Measurements from ENCODE around the gene SOX18. TPM values are rescaled to one million over a fixed set of nuclear protein-coding genes. Genes with fewer than 3 reads are reported as not detected.

Gene SOX18
- total RNA-seq, result 1 to 10 TPM; 2.3 to 2.8 TPM
- polyA plus RNA-seq (2013, experiment 1 of 2), result 0.57 TPM
- 0.95 TPM for polyA plus RNA-seq (2013, experiment 2 of 2)
- long read RNA-seq, experiment 1, partial matches to known transcripts, result 0 of 2 reads
- long read RNA-seq, experiment 1, other reads (novel, unspliced or antisense), result 1 of 2 reads
- long read RNA-seq, experiment 2, transcript SOX18-201 (2 exons, 1,864 nt), result major isoform, 9 of 9 reads
- long read RNA-seq, experiment 2, partial matches to known transcripts, result 0 of 9 reads
- long read RNA-seq, experiment 2, other reads (novel, unspliced or antisense), result 0 of 9 reads
- long read RNA-seq, experiment 3, result 0 reads
- long read RNA-seq, experiment 4, result 0 reads

DNA sequence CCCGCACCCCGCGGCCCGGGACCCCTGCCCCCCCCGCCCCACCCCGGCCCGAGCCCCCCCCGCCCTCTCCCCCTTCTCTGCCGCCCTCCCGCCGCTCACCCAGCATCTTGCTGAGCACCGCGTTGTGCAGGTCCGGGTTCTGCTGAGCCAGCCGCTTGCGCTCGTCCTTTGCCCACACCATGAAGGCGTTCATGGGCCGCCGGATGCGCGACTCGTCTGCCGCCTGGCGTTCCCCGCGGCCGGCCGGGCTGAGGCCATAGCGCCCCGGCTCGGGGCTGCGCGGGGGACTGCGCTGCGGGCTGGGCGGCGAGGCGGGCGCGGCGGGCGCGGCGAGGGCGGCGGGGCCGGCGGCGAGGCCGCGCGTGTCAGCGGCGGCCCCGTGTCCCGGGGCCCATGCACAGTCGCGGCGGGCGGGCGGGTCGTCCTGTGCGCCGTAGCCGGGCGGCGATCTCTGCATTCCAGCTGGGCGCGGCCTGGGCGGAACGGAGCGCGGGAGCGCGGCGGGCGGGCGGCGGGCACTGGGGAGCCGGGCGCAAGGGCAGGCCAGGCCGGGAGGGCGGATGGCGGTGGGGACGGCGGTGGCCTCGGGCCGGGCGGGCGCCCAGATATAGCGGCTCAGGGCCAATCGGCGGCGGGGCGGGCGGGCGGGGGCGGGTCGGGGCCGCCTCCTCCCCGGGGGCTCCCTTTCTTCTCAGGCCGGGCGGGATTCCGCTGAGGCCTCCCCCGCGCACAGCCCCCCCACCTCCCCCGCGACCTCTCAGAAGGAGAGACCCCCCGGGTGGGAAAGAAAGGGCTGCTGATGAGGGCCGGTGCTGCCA lies at the start of gene SOX18:
Gene SOX18, minus strand, starts transcription at position 580 of the 818 bp plus-strand sequence. Its CDS starts 123 bp downstream, at position 457.
- H3K9me3 ChIP-seq (ENCODE audit: control insufficient read depth, low read length), result no peaks in the 10 kb centered on the region
- Mint-ChIP-seq H3K9me3 (no peaks in the 10 kb centered on the region), H3K27me3 (ENCODE audit: insufficient read depth) (peaks cover 49% of the 10 kb centered on the region), H3K4me1 (peaks cover 22% of the 10 kb centered on the region), H3K4me3 (peak within 1 kb of the TSS; percentile 52), H3K36me3 (ENCODE audit: low read depth) (no peaks in the 10 kb centered on the region), H3K27ac (no peak within 1 kb of the TSS)
- DNase-seq, result peak; percentile 82
- TF ChIP-seq, protein P1, sequence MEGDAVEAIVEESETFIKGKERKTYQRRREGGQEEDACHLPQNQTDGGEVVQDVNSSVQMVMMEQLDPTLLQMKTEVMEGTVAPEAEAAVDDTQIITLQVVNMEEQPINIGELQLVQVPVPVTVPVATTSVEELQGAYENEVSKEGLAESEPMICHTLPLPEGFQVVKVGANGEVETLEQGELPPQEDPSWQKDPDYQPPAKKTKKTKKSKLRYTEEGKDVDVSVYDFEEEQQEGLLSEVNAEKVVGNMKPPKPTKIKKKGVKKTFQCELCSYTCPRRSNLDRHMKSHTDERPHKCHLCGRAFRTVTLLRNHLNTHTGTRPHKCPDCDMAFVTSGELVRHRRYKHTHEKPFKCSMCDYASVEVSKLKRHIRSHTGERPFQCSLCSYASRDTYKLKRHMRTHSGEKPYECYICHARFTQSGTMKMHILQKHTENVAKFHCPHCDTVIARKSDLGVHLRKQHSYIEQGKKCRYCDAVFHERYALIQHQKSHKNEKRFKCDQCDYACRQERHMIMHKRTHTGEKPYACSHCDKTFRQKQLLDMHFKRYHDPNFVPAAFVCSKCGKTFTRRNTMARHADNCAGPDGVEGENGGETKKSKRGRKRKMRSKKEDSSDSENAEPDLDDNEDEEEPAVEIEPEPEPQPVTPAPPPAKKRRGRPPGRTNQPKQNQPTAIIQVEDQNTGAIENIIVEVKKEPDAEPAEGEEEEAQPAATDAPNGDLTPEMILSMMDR (conservative IDR thresholded peaks at IDR 0.05), result no peak
- H3K27ac ChIP-seq (ENCODE audit: low read depth, low read length), result no peak within 1 kb of the TSS
- WGBS, 2 experiments (ENCODE audit: insufficient coverage in 1 of 2, insufficient read length in 1 of 2), result 1% methylated on average over 35 to 92 of the region's 111 CpGs
- peak within 1 kb of the TSS; percentile 60 for H3K4me3 ChIP-seq (ENCODE audit: low read length)
- no peaks in the 10 kb centered on the region for H3K36me3 ChIP-seq (ENCODE audit: control insufficient read depth, insufficient read depth, low read length)
- peaks cover 22% of the 10 kb centered on the region for H3K4me1 ChIP-seq (ENCODE audit: control insufficient read depth, insufficient read depth, low read length)
- peaks cover 22% of the 10 kb centered on the region for H3K27me3 ChIP-seq (ENCODE audit: control insufficient read depth, insufficient read depth, low read length, poor library complexity, severe bottlenecking)
- no peak within 1 kb of the TSS for H3K9ac ChIP-seq (ENCODE audit: extremely low read depth, low read length, poor library complexity, severe bottlenecking)

DNA sequence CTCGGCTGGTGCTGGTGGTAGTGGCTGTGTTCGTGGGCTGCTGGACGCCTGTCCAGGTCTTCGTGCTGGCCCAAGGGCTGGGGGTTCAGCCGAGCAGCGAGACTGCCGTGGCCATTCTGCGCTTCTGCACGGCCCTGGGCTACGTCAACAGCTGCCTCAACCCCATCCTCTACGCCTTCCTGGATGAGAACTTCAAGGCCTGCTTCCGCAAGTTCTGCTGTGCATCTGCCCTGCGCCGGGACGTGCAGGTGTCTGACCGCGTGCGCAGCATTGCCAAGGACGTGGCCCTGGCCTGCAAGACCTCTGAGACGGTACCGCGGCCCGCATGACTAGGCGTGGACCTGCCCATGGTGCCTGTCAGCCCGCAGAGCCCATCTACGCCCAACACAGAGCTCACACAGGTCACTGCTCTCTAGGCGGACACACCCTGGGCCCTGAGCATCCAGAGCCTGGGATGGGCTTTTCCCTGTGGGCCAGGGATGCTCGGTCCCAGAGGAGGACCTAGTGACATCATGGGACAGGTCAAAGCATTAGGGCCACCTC lies 49.1 kb upstream of the SOX18 start:
- peaks cover 30% of the 10 kb centered on the region for H3K27me3 ChIP-seq (ENCODE audit: control insufficient read depth, insufficient read depth, low read length, poor library complexity, severe bottlenecking)
- peaks cover 24% of the 10 kb centered on the region for H3K27me3 Mint-ChIP-seq (ENCODE audit: insufficient read depth)
- H3K9ac ChIP-seq (ENCODE audit: extremely low read depth, low read length, poor library complexity, severe bottlenecking), result no peak overlapping the region
- no peaks in the 10 kb centered on the region for H3K9me3 ChIP-seq (ENCODE audit: control insufficient read depth, low read length)
- TF ChIP-seq, protein P1 (conservative IDR thresholded peaks at IDR 0.05), result no peak
- no peak overlapping the region for H3K4me3 Mint-ChIP-seq
- no peak overlapping the region for H3K27ac ChIP-seq (ENCODE audit: low read depth, low read length)
- H3K4me1 Mint-ChIP-seq, result no peaks in the 10 kb centered on the region
- no peak overlapping the region for H3K27ac Mint-ChIP-seq
- 94 to 95% methylated on average over 19 to 28 of the region's 28 CpGs for WGBS, 2 experiments (ENCODE audit: insufficient coverage in 1 of 2, insufficient read length in 1 of 2)
- peaks cover 2% of the 10 kb centered on the region for H3K9me3 Mint-ChIP-seq
- DNase-seq, result no peak
- H3K4me1 ChIP-seq (ENCODE audit: control insufficient read depth, insufficient read depth, low read length), result no peaks in the 10 kb centered on the region
- H3K36me3 Mint-ChIP-seq (ENCODE audit: low read depth), result peaks cover 7% of the 10 kb centered on the region
- no peak overlapping the region for H3K4me3 ChIP-seq (ENCODE audit: low read length)
- H3K36me3 ChIP-seq (ENCODE audit: control insufficient read depth, insufficient read depth, low read length), result no peaks in the 10 kb centered on the region

DNA sequence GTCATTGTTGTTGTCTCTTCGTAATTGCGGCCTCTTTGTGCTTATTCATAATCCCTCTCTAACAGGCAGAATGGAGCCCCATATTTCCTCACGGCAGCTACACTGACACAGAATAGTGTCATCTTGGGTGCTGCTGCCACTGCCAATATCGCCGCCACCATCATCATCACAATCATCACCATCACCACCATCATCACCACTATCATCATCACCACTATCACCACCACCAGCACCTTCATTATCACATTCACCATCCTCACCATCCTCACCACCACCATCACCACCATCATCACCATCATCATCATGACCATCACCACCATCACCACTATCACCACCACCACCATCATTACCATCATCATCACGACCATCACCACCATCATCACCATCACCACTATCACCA lies 47.1 kb upstream of the SOX18 start:
- no peak for DNase-seq
- Histone ChIP-seq H3K4me1 (ENCODE audit: control insufficient read depth, insufficient read depth, low read length) (no peaks in the 10 kb centered on the region), H3K9me3 (ENCODE audit: control insufficient read depth, low read length) (no peaks in the 10 kb centered on the region), H3K27me3 (ENCODE audit: control insufficient read depth, insufficient read depth, low read length, poor library complexity, severe bottlenecking) (peaks cover 16% of the 10 kb centered on the region), H3K9ac (ENCODE audit: extremely low read depth, low read length, poor library complexity, severe bottlenecking) (no peak overlapping the region), H3K27ac (ENCODE audit: low read depth, low read length) (no peak overlapping the region), H3K36me3 (ENCODE audit: control insufficient read depth, insufficient read depth, low read length) (no peaks in the 10 kb centered on the region), H3K4me3 (ENCODE audit: low read length) (no peak overlapping the region)
- TF ChIP-seq, protein P1 (conservative IDR thresholded peaks at IDR 0.05), result no peak
- WGBS, 2 experiments (ENCODE audit: insufficient coverage in 1 of 2, insufficient read length in 1 of 2), result 71 to 80% methylated on average over 4 to 6 of the region's 6 CpGs
- Mint-ChIP-seq H3K9me3 (peaks cover 2% of the 10 kb centered on the region), H3K27me3 (ENCODE audit: insufficient read depth) (peaks cover 13% of the 10 kb centered on the region), H3K36me3 (ENCODE audit: low read depth) (peaks cover 7% of the 10 kb centered on the region), H3K27ac (no peak overlapping the region), H3K4me3 (no peak overlapping the region), H3K4me1 (no peaks in the 10 kb centered on the region)
